Dedifferentiated amniotic fluid mesenchymal stem cell (primary cell): ENCODE results near the gene OSER1.

Source experiments
- DNase-seq: peaks from one replicate; pipeline ENCODE4 v3.0.0-alpha.2; 2016; ENCODE audit errors: extremely low spot score

The OSER1 gene

DNA sequence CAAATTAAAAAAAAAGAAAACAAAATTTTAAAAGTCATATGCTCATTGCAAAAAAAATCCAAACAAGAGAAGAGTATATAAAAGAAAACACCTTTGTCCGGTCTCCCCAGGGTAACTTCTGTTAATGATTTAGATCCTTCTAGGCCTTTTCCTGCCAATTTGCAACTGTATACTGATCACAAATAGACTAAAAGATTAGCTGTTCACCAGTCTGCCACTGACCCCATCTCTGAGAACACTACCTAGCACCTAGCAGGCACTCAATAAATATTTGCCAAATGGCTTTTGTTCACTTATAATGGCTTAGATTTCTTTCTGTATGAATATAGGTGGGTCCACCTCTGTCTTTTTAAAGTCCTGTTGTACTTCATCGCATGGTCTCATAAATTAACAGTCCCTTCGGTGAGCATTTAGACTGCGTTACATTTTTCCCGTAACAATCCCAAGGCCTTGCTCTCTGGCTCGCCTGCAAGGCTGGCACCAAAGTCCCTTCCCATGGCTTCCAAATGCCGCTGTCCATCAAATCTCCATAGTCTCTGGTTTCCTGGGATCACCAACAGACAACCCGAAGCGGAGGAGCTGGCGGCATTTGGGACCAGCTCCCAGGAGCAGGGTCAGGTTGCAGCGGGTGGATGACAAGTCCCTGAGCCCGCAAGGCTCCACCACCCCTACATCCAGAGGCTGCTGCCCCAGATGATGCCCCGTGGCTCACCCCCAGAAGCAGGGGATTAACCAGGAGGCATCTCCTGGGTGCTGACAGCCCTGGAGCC, 35.4 kb downstream of the OSER1 start:
- no peak for DNase-seq

DNA sequence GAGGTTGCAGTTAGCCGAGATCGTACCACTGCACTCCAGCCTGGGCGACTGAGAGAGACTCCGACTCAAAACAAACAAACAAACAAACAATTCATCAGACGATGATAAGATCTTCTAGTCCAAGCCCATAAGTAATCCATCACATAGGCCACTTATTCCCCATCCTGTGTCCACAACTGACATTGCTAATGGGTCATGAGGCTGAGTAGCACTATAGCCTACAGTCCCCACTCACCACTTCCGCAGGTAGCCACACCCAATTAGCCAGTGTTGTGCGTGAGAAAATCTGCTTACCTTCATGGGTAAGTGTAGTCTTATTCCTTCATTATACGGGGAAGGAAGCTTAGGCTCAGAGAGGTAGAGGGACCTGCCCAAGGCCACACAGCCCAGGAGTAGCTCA, 36.7 kb downstream of the OSER1 start:
- DNase-seq, result no peak

DNA sequence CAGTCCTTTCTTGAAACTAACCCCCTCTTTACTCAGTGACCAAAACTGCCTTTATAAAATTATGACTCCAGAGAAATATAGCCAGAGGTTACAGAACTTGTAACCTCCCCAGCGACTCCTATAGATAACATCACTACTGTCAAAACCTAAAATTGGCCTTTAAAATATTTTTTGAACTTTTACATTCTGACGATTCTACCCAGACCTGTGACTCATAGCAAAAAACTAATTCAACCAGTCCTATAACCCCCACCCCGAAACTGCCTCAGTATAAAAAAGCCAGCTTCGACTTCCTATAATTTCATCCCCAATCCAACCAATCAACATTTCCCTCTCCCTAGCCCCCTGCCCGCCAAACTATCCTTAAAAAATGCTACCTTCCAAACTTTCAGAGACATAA, 37.5 kb downstream of the OSER1 start:
- DNase-seq, result no peak

DNA sequence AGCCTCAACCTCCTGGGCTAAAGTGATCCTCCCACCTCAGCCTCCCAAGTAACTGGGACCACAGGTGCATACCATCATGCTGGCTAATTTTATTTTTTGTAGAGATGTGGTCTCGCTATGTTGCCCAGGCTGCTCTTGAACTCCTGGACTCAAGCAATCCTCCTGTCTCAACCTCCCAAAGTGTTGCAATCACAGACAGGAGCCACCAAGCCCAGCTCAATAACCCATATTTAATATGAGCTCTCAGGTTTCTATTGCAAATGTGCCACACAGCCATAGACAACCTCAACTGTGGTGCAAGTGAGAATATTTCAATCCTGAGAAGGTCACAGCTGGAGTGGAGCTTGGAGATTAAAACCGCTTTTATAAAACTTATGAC, 38.0 kb downstream of the OSER1 start:
- DNase-seq, result no peak

DNA sequence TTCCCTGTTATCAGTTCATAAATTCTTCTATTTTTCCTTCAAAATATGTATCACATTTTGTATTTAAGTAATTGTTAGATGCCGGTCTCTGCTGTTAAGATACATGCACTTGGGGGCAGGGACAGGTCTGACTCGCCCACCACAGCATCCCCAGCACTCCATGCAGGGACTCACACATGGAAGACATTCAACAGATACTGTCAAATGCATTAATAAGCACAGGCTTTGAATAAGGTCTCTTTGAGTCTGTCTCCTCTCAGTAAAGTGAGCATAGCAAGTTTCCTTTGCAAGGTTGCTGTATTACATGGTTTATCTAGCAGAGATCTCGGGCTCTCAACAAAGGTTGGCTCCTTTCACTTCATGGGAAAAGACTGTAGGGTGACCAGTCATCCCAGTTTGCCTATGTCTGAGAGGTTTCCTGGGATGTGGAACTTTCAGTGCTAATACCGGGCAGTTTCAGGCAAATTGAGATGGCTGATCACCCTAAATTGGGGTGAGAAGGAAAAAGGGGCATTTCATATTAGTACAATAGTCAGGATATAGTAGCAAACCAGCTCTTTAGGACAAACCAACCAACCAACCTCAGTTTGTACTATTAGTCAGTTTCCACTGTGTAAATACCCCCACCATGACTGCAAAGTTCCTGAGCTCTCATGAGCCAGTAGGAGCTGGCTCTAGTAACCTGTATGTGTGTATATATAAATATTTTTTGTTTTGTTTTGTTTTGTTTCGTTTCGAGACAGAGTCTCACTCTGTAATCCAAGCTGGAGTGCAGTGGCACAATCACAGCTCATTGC, 38.6 kb downstream of the OSER1 start:
- no peak for DNase-seq

DNA sequence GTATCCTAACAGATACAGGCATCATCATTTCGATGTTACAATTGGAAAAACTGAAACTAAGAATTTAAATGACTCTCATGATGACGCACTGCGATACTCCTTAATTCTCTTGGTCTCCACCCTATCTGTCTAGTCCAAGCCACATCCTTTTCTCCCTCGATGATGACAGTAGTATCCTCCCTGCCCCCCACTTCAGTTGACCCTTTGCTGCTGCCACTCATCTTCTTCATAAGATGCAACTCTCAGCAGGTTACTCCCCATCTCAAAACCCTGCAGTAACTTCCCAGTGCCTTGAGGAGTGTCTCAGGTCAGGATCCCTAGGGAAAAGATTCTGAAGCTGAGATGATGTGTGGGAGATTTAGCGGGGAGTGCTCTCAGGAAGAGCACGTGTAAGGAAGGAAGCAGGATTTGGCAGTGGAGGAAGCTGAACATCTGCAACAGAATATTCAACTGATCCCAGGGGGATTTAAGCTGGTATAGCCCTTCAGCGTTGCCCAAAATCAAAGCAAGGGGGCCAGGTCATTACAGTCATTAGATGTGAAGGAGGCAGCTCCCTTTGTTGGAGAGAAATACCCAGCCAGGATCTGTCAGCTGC, 39.7 kb downstream of the OSER1 start:
- no peak for DNase-seq

DNA sequence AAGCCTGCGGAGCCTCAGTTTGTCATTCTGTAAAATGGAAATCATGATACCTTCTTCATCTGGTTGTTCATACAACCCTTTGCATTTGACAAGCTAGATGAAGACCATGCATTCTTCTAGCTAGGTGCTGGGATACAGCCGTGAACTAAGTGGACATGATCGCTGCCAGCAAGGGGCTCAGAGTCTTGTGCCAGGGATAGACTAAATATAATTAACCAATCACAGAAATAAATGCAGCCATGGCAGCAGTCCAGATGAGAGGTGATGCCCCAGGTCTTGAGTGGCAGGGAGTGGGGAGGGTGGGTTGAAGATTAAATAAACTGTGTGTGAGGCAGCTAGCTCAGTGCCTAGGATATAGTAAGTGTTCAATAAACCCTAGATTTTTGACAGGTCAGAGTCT, 42.8 kb downstream of the OSER1 start:
- DNase-seq, result no peak

DNA sequence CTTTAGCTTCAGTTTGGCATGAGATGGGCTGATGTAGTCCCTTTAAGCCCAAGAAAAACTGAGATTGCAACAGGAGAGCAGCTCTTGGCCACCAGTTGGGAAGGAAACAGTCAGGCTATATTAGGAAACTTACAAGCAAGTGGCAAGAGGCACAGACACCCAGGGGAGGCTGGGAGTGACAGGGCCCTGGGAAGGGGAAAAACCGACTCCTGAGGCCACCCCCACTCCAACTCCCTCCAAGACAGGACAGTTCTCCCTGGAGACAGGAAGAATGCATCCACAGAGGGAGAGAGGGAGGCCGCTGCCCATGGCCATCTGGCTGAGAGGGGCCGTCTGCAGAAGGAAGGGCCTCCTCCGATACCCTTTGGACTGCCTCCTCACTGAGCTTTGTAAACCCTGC, 44.1 kb downstream of the OSER1 start:
- peak; percentile 39 for DNase-seq

DNA sequence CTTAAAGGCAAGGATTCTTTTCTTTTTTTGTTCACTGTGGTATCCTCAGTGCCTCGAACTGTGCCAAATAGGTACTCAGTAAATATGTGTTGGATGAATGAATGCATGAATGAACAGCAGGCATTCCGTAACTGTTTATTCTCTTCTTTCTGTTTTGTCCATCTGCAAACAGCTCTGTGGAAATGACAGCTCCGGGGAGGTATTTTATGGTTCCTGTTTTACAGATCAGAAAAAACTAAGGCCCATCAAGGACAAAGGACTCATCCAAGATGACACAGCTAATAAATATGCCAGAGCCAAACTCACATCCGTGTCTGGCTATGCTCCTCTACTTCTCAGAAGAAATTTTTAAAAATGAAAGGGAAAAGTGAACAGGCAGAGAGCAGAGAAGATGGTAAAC, 44.6 kb downstream of the OSER1 start:
- DNase-seq, result no peak

DNA sequence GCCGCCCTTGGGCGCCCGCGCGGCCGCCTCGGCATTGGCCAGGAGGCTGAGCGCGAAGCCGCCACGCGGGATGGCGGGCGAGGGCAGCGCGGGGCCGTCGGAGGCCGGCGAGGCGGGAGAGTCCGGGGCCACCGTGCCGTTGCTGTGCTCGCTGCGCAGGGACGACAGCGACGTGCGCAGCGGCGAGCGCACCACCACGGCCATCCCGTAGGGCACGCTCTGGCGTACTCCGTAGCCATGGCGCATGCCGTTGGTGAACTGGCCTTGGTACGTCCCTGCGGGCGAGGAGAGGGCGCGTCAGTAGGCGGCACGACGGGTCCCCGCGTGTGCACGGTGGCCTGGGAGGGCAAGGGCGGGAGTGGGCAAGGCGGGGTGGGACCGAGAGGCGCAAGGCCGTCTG, 50.4 kb downstream of the OSER1 start:
- no peak for DNase-seq

DNA sequence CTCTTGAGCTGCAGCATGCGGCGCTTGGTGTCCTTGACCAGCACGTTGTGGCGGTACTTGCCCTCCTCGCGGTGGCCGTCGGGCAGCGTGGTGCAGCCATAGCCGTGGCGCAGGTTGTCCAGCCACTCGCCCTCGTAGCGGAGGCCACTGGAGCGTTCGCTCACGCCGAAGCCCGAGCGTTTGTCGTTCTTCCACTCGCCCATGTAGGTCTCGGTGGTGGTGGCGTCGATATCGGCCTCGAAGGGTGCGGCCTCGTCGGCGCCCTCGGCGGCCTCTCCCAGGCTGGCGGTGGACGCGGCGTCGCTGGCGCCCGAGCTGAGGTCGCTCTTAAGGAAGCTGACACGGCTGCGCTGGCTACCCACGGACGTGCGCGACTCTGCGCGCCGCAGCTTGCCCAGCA, 50.9 kb downstream of the OSER1 start:
- DNase-seq, result no peak

DNA sequence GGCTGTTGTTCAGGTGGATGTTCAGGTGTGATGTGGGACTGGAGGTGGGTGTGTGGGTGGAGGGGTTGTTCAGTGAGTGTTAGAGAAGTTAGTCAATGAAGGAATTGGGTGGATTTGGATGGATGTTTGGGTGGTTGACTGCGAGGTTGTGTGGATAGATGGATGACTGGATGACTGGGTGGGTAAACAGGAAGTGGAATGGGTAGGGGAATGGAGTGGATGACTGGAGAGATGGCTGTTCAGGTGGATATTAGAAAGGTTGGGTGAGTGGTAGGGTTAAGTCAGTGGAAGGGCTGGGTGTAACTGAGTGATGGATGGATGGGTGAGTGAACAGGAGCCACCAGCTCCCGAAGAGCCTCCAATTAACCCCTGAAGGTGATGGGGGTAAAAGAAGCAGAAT, 51.4 kb downstream of the OSER1 start:
- DNase-seq, result no peak

DNA sequence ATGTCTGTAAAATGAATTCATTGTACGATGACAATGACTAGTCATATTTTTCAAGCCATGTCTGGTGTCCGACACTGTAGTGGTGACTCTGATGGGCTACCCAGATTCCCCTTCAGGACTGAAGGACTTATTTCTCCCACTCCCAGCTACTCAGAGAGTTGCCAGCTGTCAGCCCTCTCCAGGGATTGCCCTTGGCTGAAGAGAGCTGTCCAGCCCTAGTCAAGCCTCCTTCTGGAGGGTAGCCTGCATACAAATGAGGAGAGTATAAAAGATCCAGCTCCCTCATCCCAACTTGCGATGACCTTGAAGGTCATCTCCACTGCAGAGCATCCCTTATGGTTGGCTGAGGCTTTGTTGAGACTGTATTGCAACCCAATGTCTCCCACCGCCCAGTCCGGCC, 53.5 kb downstream of the OSER1 start:
- DNase-seq, result no peak

DNA sequence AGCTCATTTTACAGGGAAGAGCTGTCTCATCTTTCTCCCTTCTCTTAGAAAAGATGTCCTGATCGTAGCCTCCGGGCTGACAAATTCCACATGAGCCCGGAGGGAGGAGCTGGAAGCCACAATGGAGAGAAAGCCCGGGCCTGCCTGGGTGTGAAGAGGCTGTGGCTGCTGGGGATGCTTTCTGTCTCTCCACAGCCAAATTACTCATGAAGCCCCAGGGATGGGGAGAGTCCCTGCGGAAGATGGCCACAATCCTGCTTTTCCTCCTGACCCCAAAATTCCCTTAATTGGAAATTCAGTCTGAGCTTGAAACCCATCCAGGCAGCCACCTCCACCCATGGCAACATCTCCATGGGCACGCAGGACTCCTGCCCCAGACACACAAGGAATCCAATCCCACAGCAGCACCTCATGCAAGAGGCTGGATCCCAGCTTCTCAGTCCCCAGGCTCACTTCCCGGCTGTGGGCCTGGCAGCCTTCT, 56.0 kb downstream of the OSER1 start:
- DNase-seq, result no peak

DNA sequence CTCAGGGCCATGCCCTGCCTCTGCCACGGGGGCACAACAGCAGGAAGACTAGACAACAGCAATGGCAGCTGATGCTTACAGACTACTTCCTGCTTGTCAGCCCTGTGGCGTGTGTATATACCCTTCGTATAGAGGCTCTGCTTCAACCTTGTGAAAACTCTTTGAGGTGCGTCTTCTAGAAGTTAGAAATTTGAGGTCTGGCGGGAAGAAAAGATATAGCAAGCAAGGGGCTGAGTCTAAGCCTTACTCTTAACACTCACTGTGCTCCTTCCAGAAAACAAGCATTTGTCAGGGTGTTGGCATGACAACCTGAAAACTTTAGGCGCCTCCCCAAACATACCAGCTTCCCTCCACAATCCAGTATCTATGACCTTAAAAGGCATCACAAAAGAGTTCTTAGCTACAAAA, 56.9 kb downstream of the OSER1 start:
- DNase-seq, result no peak

DNA sequence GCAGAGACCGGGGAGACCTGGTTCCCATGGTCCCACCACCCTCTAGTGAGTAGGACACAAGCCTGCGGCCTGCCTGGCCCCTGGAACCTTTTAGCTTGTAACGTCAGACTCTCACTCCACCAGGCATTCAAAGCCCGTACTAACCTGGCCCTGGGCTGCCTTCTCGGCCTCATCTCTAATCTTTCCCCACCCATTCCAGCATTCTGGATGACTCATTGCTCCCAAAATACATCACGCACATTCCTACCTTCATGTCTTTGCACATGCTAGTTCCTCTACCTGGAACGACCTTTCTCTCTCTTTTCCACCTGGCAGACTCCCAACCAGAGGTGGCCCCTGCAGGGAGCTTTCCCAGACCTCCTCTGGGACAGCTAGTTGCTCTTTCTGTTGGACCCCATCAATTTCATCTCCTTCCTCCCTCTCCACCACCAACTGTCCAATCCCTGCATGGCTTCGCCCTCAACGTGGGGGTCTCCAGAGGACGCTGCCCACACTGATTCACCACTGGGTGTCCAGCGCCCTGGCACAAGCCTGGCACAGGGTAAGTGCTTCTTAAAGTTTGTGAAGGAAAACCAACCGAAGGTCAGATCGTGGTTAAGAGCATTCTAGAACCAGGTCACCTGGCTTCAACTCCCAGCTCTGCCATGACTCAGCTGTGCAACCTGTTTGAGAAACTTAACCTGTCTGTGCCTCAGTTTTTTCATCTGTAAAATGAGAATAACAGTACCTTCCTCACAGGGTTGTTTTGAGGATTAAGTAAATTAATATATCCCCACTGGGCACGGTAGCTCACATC, 58.8 kb downstream of the OSER1 start:
- no peak for DNase-seq

DNA sequence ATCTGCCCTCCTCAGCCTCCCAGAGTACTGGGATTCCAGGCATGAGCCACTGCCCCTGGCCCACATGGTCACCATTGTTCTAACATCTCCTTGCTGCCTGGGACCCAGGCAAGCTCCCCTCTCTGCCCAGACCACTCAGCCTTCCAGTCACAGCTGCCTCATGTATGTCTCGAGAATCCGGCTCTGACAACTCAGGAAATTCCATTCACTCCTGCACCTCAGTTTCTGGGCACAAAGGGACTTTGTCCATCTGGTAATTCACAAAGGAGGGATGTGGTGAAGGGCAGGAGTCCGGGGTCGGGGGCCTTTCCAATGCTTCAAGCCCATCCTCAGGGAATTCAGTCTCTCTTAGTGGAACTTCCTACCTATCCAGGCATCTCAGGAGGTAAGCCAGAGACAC, 64.3 kb downstream of the OSER1 start:
- no peak for DNase-seq
